GM23338 (cell line): ENCODE measurements around the gene EDARADD. TPM values are rescaled to one million over a fixed set of nuclear protein-coding genes. Genes with fewer than 3 reads are reported as not detected.
A peak's percentile ranks its signal among the peaks of the same experiment; 100 is the strongest.

Experiments
- ATAC-seq: fragments of 200-7000 bp; cut with Tn5 transposase; 3 replicates; pipeline ENCODE4 v1.9.1; 2020
- DNase-seq: peaks from one replicate; pipeline ENCODE4 v3.0.0-alpha.2; 2015; ENCODE audit warnings: low spot score
- H2AFZ ChIP-seq: fragments of 200-600 bp; sonication (generic); 2 replicates; pipeline ENCODE4 v1.8.0; 2016; ENCODE audit warnings: antibody characterized with exemption, mild to moderate bottlenecking, moderate library complexity
- H3F3A ChIP-seq: fragments of 200-600 bp; sonication (generic); replicated peaks from 2 replicates; pipeline ENCODE4 v1.8.0; 2017; ENCODE audit warnings: antibody characterized with exemption, mixed run types, low read depth
- H3K27ac ChIP-seq: fragments of 200-600 bp; sonication (generic); 2 replicates; pipeline ENCODE4 v1.6.1; 2016; ENCODE audit warnings: low read depth
- H3K27me3 ChIP-seq: fragments of 200-600 bp; sonication (generic); 2 replicates; pipeline ENCODE4 v1.8.0; 2016; ENCODE audit warnings: mild to moderate bottlenecking, mixed run types, moderate library complexity; ENCODE audit not compliant: insufficient read depth
- H3K36me3 ChIP-seq: fragments of 200-600 bp; sonication (generic); 2 replicates; pipeline ENCODE4 v1.8.0; 2016; ENCODE audit warnings: mild to moderate bottlenecking; ENCODE audit not compliant: insufficient read depth
- H3K4me1 ChIP-seq: fragments of 200-600 bp; sonication (generic); 2 replicates; pipeline ENCODE4 v1.8.0; 2016; ENCODE audit warnings: mild to moderate bottlenecking, moderate library complexity; ENCODE audit not compliant: insufficient read depth
- H3K4me2 ChIP-seq: fragments of 200-600 bp; sonication (generic); 2 replicates; pipeline ENCODE4 v1.7.1; 2017; ENCODE audit warnings: mixed run types
- H3K4me3 ChIP-seq: fragments of 200-600 bp; sonication (generic); 2 replicates; pipeline ENCODE4 v1.6.1; 2016; ENCODE audit warnings: mixed run types
- H3K79me2 ChIP-seq: fragments of 200-600 bp; sonication (generic); replicated peaks from 2 replicates; pipeline ENCODE4 v1.8.0; 2017; ENCODE audit warnings: mild to moderate bottlenecking; ENCODE audit not compliant: insufficient read depth
- H3K9me2 ChIP-seq: fragments of 200-600 bp; sonication (generic); 2 replicates; pipeline ENCODE4 v1.8.0; 2017; ENCODE audit not compliant: insufficient read depth
- H4K20me1 ChIP-seq: fragments of 200-600 bp; sonication (generic); replicated peaks from 2 replicates; pipeline ENCODE4 v1.8.0; 2017; ENCODE audit warnings: mild to moderate bottlenecking; ENCODE audit not compliant: insufficient read depth
- H3K27ac Mint-ChIP-seq: 2 replicates; pipeline ENCODE4 v1.8.0; 2020; ENCODE audit warnings: inconsistent platforms, mild to moderate bottlenecking, moderate library complexity, mixed read lengths
- H3K27me3 Mint-ChIP-seq: 3 replicates; pipeline ENCODE4 v1.8.0; 2022; ENCODE audit warnings: low read depth, mild to moderate bottlenecking, moderate library complexity, mixed read lengths, inconsistent platforms; ENCODE audit not compliant: insufficient read depth, poor library complexity
- H3K36me3 Mint-ChIP-seq: 3 replicates; pipeline ENCODE4 v1.8.0; 2021; ENCODE audit warnings: low read depth, mild to moderate bottlenecking, inconsistent platforms, moderate library complexity, mixed read lengths
- H3K4me1 Mint-ChIP-seq: 3 replicates; pipeline ENCODE4 v1.8.0; 2020; ENCODE audit warnings: mild to moderate bottlenecking, inconsistent platforms, mixed read lengths
- H3K4me3 Mint-ChIP-seq: 3 replicates; pipeline ENCODE4 v1.8.0; 2021; ENCODE audit warnings: moderate library complexity, mild to moderate bottlenecking, inconsistent platforms, mixed read lengths
- H3K9me3 Mint-ChIP-seq: 3 replicates; pipeline ENCODE4 v1.8.0; 2020; ENCODE audit warnings: moderate library complexity, mild to moderate bottlenecking, inconsistent platforms, mixed read lengths
- CREB1 ChIP-seq: fragments of 250-450 bp; sonication (Bioruptor Pico); IDR thresholded peaks from 2 replicates; pipeline ENCODE4 v1.5.0; 2020; ENCODE audit warnings: low read depth, mild to moderate bottlenecking, moderate library complexity
- EZH2 ChIP-seq: fragments of 200-600 bp; sonication (generic); IDR thresholded peaks from one replicate; pipeline ENCODE4 v1.8.0; 2017; ENCODE audit warnings: antibody characterized with exemption, mild to moderate bottlenecking, low read depth; ENCODE audit not compliant: unreplicated experiment
- EZH2phosphoT487 ChIP-seq: fragments of 200-600 bp; sonication (generic); IDR thresholded peaks from one replicate; pipeline ENCODE4 v1.8.1; 2018; ENCODE audit warnings: antibody characterized with exemption; ENCODE audit not compliant: unreplicated experiment
- JUNB ChIP-seq: IDR thresholded peaks from one replicate; pipeline ENCODE4 v1.6.1; 2016; ENCODE audit warnings: antibody characterized with exemption; ENCODE audit not compliant: unreplicated experiment
- NANOG ChIP-seq: IDR thresholded peaks from 2 replicates; pipeline ENCODE4 v1.6.1; 2016; ENCODE audit warnings: antibody characterized with exemption, borderline replicate concordance
- POLR2AphosphoS5 ChIP-seq: IDR thresholded peaks from 2 replicates; pipeline ENCODE4 v1.6.1; 2016; ENCODE audit warnings: antibody characterized with exemption, low read depth
- STAT1 ChIP-seq: IDR thresholded peaks from one replicate; pipeline ENCODE4 v1.6.1; 2016; ENCODE audit warnings: antibody characterized with exemption; ENCODE audit not compliant: unreplicated experiment
- ZNF114 ChIP-seq: fragments of 250-450 bp; sonication (Bioruptor Pico); IDR thresholded peaks from 2 replicates; pipeline ENCODE4 v1.5.0; 2020; ENCODE audit warnings: mild to moderate bottlenecking, moderate library complexity
- ZNF331 ChIP-seq: fragments of 250-450 bp; sonication (Bioruptor Pico); IDR thresholded peaks from 2 replicates; pipeline ENCODE4 v1.5.0; 2020; ENCODE audit warnings: low read depth, mild to moderate bottlenecking, moderate library complexity
- polyA plus RNA-seq: library from polyadenylated mRNA; unstranded; fragments of >200 nt; fragmentation: Nextera tagmentation; extraction: Ambion mirVana; gene quantifications from 2 replicates; pipeline ENCODE4 v1.2.1, GENCODE V29; 2016
- total RNA-seq: library from RNA; depleted of rRNA; stranded (reverse); fragments of >200 nt; shearing (Covaris generic); gene quantifications from 2 replicates; pipeline ENCODE4 v1.2.3, GENCODE V29; 2014
- TF ChIP-seq, protein P1 (sequence below), 2 experiments: fragments of 200-600 bp in 1 of 2; sonication (generic) in 1 of 2; conservative IDR thresholded peaks; 2 replicates each; pipeline versions ENCODE4 v1.5.1 to v1.6.1; 2016 to 2017; ENCODE audit warnings: antibody characterized with exemption in 2 of 2, low read depth in 2 of 2, mild to moderate bottlenecking in 2 of 2, moderate library complexity in 1 of 2
- TF ChIP-seq, protein P2 (sequence below): fragments of 250-450 bp; sonication (Bioruptor Pico); IDR thresholded peaks from 2 replicates; pipeline ENCODE4 v1.5.0; 2020; ENCODE audit warnings: mild to moderate bottlenecking, moderate library complexity

The EDARADD gene
- total and polyA plus RNA-seq, 2 experiments from 2014 or later: 3.7 to 4.4 TPM

DNA sequence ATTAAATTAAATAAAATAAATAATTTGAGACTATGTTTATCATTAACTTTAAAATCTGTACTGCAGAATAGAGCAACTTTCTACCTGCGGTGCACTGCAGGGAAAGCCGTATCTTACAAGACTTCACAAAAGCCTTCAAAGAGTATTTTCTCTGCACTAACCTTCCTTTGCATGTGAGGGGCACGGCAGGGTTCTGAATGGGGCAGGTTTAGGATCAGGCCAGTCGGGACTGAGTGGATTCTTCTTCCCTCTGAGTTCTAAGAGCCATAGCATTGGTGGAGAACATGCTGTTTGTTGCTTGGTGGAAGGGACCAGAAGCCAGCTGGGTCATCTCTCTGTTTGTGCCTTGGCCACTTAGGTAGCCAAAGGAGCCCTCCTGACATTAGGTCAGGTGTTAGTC, 74.5 kb downstream of the EDARADD start:
- Mint-ChIP-seq H3K27ac (no peak overlapping the region), H3K36me3 (no peaks in the 10 kb centered on the region; the same call in 1 of the 3 replicates), H3K27me3 (peaks cover 3% of the 10 kb centered on the region), H3K4me1 (peaks cover 32% of the 10 kb centered on the region), H3K9me3 (no peaks in the 10 kb centered on the region), H3K4me3 (no peak overlapping the region)
- Histone ChIP-seq H3K27me3 (no peaks in the 10 kb centered on the region), H3K9me2 (no peaks in the 10 kb centered on the region), H3F3A (no peaks in the 10 kb centered on the region), H3K4me2 (no peak overlapping the region), H3K79me2 (no peaks in the 10 kb centered on the region), H3K4me3 (no peak overlapping the region), H2AFZ (no peak overlapping the region), H4K20me1 (0 out of 2 replicates have a peak, but pooled peaks cover 3% of the 10 kb centered on the region), H3K36me3 (no peaks in the 10 kb centered on the region), H3K27ac (no peak overlapping the region), H3K4me1 (peaks cover 6% of the 10 kb centered on the region; the same call in 1 of the 2 replicates)
- TF ChIP-seq CREB1 (no peak), STAT1 (no peak), JUNB (no peak), EZH2phosphoT487 (no peak), ZNF331 (CRISPR knock-in tag) (no peak)
- TF ChIP-seq, protein P1, sequence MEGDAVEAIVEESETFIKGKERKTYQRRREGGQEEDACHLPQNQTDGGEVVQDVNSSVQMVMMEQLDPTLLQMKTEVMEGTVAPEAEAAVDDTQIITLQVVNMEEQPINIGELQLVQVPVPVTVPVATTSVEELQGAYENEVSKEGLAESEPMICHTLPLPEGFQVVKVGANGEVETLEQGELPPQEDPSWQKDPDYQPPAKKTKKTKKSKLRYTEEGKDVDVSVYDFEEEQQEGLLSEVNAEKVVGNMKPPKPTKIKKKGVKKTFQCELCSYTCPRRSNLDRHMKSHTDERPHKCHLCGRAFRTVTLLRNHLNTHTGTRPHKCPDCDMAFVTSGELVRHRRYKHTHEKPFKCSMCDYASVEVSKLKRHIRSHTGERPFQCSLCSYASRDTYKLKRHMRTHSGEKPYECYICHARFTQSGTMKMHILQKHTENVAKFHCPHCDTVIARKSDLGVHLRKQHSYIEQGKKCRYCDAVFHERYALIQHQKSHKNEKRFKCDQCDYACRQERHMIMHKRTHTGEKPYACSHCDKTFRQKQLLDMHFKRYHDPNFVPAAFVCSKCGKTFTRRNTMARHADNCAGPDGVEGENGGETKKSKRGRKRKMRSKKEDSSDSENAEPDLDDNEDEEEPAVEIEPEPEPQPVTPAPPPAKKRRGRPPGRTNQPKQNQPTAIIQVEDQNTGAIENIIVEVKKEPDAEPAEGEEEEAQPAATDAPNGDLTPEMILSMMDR (conservative IDR thresholded peaks at IDR 0.05; ENCODE audit: low read depth in 2 of 2): no peak
- ATAC-seq (peak; percentile 85), DNase-seq (peak; percentile 17)

DNA sequence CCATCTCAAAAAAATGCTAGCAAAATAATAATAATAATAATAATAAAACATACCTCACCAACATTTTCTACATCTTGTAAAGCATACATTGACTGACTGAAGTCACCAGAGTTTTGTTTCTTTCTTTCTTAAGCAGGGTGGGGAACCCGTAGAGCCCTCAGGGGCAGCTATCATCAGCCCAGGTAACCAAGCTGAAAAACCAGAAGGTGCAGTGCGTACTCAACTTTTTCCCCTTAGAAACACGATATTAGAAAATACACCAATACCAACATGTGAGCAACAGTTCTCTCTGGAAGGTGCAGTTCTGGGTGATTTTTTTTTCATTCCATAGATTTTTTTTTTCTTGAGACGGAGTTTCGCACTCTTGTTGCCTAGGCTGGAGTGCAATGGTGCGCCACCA, 75.4 kb downstream of the EDARADD start:
- no peak overlapping the region for H2AFZ ChIP-seq
- H3K36me3 Mint-ChIP-seq: no peaks in the 10 kb centered on the region; the same call in 1 of the 3 replicates
- no peak for DNase-seq
- no peaks in the 10 kb centered on the region for H3K9me3 Mint-ChIP-seq
- 0 out of 2 replicates have a peak, but pooled peaks cover 3% of the 10 kb centered on the region for H4K20me1 ChIP-seq
- H3K4me3 ChIP-seq: no peak overlapping the region
- H3K79me2 ChIP-seq: no peaks in the 10 kb centered on the region
- H3F3A ChIP-seq: no peaks in the 10 kb centered on the region
- H3K9me2 ChIP-seq: no peaks in the 10 kb centered on the region
- no peak overlapping the region for H3K27ac ChIP-seq
- H3K4me1 ChIP-seq: peaks cover 6% of the 10 kb centered on the region; the same call in 1 of the 2 replicates
- ATAC-seq: no peak
- H3K27me3 ChIP-seq: no peaks in the 10 kb centered on the region
- H3K4me2 ChIP-seq: no peak overlapping the region
- no peak overlapping the region for H3K4me3 Mint-ChIP-seq
- H3K4me1 Mint-ChIP-seq: peaks cover 32% of the 10 kb centered on the region
- H3K36me3 ChIP-seq: no peaks in the 10 kb centered on the region
- no peak overlapping the region for H3K27ac Mint-ChIP-seq
- H3K27me3 Mint-ChIP-seq: peaks cover 1% of the 10 kb centered on the region
- TF ChIP-seq, protein P1 (conservative IDR thresholded peaks at IDR 0.05; ENCODE audit: low read depth in 2 of 2): no peak
- TF ChIP-seq JUNB (no peak), ZNF331 (CRISPR knock-in tag) (no peak), NANOG (no peak), POLR2AphosphoS5 (no peak), ZNF114 (CRISPR knock-in tag) (no peak), EZH2 (no peak)
- TF ChIP-seq, protein P2, sequence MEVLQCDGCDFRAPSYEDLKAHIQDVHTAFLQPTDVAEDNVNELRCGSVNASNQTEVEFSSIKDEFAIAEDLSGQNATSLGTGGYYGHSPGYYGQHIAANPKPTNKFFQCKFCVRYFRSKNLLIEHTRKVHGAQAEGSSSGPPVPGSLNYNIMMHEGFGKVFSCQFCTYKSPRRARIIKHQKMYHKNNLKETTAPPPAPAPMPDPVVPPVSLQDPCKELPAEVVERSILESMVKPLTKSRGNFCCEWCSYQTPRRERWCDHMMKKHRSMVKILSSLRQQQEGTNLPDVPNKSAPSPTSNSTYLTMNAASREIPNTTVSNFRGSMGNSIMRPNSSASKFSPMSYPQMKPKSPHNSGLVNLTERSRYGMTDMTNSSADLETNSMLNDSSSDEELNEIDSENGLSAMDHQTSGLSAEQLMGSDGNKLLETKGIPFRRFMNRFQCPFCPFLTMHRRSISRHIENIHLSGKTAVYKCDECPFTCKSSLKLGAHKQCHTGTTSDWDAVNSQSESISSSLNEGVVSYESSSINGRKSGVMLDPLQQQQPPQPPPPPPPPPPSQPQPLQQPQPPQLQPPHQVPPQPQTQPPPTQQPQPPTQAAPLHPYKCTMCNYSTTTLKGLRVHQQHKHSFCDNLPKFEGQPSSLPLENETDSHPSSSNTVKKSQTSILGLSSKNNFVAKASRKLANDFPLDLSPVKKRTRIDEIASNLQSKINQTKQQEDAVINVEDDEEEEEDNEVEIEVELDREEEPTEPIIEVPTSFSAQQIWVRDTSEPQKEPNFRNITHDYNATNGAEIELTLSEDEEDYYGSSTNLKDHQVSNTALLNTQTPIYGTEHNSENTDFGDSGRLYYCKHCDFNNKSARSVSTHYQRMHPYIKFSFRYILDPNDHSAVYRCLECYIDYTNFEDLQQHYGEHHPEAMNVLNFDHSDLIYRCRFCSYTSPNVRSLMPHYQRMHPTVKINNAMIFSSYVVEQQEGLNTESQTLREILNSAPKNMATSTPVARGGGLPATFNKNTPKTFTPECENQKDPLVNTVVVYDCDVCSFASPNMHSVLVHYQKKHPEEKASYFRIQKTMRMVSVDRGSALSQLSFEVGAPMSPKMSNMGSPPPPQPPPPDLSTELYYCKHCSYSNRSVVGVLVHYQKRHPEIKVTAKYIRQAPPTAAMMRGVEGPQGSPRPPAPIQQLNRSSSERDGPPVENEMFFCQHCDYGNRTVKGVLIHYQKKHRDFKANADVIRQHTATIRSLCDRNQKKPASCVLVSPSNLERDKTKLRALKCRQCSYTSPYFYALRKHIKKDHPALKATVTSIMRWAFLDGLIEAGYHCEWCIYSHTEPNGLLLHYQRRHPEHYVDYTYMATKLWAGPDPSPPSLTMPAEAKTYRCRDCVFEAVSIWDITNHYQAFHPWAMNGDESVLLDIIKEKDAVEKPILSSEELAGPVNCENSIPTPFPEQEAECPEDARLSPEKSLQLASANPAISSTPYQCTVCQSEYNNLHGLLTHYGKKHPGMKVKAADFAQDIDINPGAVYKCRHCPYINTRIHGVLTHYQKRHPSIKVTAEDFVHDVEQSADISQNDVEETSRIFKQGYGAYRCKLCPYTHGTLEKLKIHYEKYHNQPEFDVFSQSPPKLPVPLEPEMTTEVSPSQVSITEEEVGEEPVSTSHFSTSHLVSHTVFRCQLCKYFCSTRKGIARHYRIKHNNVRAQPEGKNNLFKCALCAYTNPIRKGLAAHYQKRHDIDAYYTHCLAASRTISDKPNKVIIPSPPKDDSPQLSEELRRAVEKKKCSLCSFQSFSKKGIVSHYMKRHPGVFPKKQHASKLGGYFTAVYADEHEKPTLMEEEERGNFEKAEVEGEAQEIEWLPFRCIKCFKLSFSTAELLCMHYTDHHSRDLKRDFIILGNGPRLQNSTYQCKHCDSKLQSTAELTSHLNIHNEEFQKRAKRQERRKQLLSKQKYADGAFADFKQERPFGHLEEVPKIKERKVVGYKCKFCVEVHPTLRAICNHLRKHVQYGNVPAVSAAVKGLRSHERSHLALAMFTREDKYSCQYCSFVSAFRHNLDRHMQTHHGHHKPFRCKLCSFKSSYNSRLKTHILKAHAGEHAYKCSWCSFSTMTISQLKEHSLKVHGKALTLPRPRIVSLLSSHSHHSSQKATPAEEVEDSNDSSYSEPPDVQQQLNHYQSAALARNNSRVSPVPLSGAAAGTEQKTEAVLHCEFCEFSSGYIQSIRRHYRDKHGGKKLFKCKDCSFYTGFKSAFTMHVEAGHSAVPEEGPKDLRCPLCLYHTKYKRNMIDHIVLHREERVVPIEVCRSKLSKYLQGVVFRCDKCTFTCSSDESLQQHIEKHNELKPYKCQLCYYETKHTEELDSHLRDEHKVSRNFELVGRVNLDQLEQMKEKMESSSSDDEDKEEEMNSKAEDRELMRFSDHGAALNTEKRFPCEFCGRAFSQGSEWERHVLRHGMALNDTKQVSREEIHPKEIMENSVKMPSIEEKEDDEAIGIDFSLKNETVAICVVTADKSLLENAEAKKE: no peak
